Neural cell (in vitro differentiated cells): ENCODE results near the gene IL11RA. TPM values are rescaled to one million over a fixed set of nuclear protein-coding genes. Genes with fewer than 3 reads are reported as not detected.
A peak's percentile ranks its signal among the peaks of the same experiment; 100 is the strongest.

Source experiments
- H2AFZ ChIP-seq: fragments of 200-600, 300-800 bp; sonication (generic), shearing (Covaris generic); 2 replicates; pipeline ENCODE4 v1.6.0; 2014; ENCODE audit warnings: low read depth, mild to moderate bottlenecking, antibody characterized with exemption, low read length, moderate library complexity
- H3F3A ChIP-seq: fragments of 200-600 bp; shearing (Covaris generic); 2 replicates; pipeline ENCODE4 v1.6.1; 2016; ENCODE audit warnings: mild to moderate bottlenecking, moderate library complexity, mixed read lengths, antibody characterized with exemption, low read length; ENCODE audit not compliant: insufficient read depth, poor library complexity, severe bottlenecking
- H3K27ac ChIP-seq: fragments of 200-600, 300-800 bp; sonication (generic), shearing (Covaris generic); 2 replicates; pipeline ENCODE4 v1.5.1; 2014; ENCODE audit warnings: mild to moderate bottlenecking, low read length, moderate library complexity
- H3K27me3 ChIP-seq: fragments of 300-800, 200-600 bp; sonication (generic), shearing (Covaris generic); 2 replicates; pipeline ENCODE4 v1.6.0; 2014; ENCODE audit warnings: mild to moderate bottlenecking, low read depth, low read length, moderate library complexity; ENCODE audit not compliant: insufficient read depth
- H3K36me3 ChIP-seq: fragments of 300-800, 200-600 bp; sonication (generic), shearing (Covaris generic); 2 replicates; pipeline ENCODE4 v1.5.1; 2014; ENCODE audit warnings: mild to moderate bottlenecking, antibody characterized with exemption, low read length, moderate library complexity; ENCODE audit not compliant: insufficient read depth
- H3K4me2 ChIP-seq: fragments of 300-800, 200-600 bp; sonication (generic), shearing (Covaris generic); 2 replicates; pipeline ENCODE4 v1.6.0; 2014; ENCODE audit warnings: mild to moderate bottlenecking, low read length
- H3K4me3 ChIP-seq: fragments of 300-800, 200-600 bp; sonication (generic), shearing (Covaris generic); 2 replicates; pipeline ENCODE4 v1.5.1; 2014; ENCODE audit warnings: mild to moderate bottlenecking, low read length, moderate library complexity
- H3K79me2 ChIP-seq: fragments of 200-600 bp; shearing (Covaris generic); replicated peaks from 2 replicates; pipeline ENCODE4 v1.6.0; 2014; ENCODE audit warnings: mild to moderate bottlenecking, low read length, moderate library complexity; ENCODE audit not compliant: insufficient read depth
- H3K9ac ChIP-seq: fragments of 300-800, 200-600 bp; sonication (generic), shearing (Covaris generic); 2 replicates; pipeline ENCODE4 v1.6.1; 2016; ENCODE audit warnings: mild to moderate bottlenecking, low read length, mixed read lengths
- H3K9me2 ChIP-seq: fragments of 200-600 bp; shearing (Covaris generic); 2 replicates; pipeline ENCODE4 v1.6.1; 2016; ENCODE audit warnings: mild to moderate bottlenecking, low read length, mixed read lengths; ENCODE audit not compliant: insufficient read depth
- H3K9me3 ChIP-seq: fragments of 200-600, 300-800 bp; sonication (generic), shearing (Covaris generic); 2 replicates; pipeline ENCODE4 v1.6.1; 2016; ENCODE audit warnings: mild to moderate bottlenecking, mixed run types, low read length, moderate library complexity, mixed read lengths
- H4K20me1 ChIP-seq: fragments of 200-600 bp; shearing (Covaris generic); 2 replicates; pipeline ENCODE4 v1.6.1; 2016; ENCODE audit warnings: mild to moderate bottlenecking, mixed run types; ENCODE audit not compliant: insufficient read depth
- EP300 ChIP-seq: fragments of 450-650 bp; conservative IDR thresholded peaks from 2 replicates; pipeline ENCODE4 v1.6.1; 2014; ENCODE audit warnings: antibody characterized with exemption, mild to moderate bottlenecking, moderate library complexity; ENCODE audit not compliant: poor library complexity, severe bottlenecking
- EZH2 ChIP-seq: fragments of 200-600, 300-800 bp; shearing (Covaris generic), sonication (generic); IDR thresholded peaks from 2 replicates; pipeline ENCODE4 v1.6.1; 2014; ENCODE audit warnings: antibody characterized with exemption, low read length, borderline replicate concordance, mild to moderate bottlenecking; ENCODE audit not compliant: insufficient read depth, poor library complexity, severe bottlenecking
- MXI1 ChIP-seq: fragments of 450-650 bp; conservative IDR thresholded peaks from 2 replicates; pipeline ENCODE4 v1.6.1; 2014; ENCODE audit warnings: antibody characterized with exemption, mild to moderate bottlenecking; ENCODE audit not compliant: poor library complexity, severe bottlenecking
- POLR2AphosphoS5 ChIP-seq: IDR thresholded peaks from 2 replicates; pipeline ENCODE4 v1.6.1; 2012
- RAD21 ChIP-seq: fragments of 450-650 bp; conservative IDR thresholded peaks from 2 replicates; pipeline ENCODE4 v1.6.1; 2014; ENCODE audit warnings: antibody characterized with exemption, mild to moderate bottlenecking, moderate library complexity
- SMC3 ChIP-seq: fragments of 450-650 bp; conservative IDR thresholded peaks from 2 replicates; pipeline ENCODE4 v1.6.1; 2014; ENCODE audit warnings: antibody characterized with exemption, mild to moderate bottlenecking, moderate library complexity; ENCODE audit not compliant: poor library complexity
- TAF1 ChIP-seq: IDR thresholded peaks from 2 replicates; pipeline ENCODE4 v1.6.1; 2012; ENCODE audit warnings: low read depth
- polyA plus RNA-seq: library from polyadenylated mRNA; depleted of rRNA; stranded (reverse); fragments of >200 nt; gene quantifications from 2 replicates; pipeline ENCODE4 v1.2.3, GENCODE V29; 2014
- TF ChIP-seq, protein P1 (sequence below): IDR thresholded peaks from 2 replicates; pipeline ENCODE4 v1.6.1; 2012; ENCODE audit warnings: borderline replicate concordance
- TF ChIP-seq, protein P2 (sequence below): fragments of 450-650 bp; IDR thresholded peaks from 2 replicates; pipeline ENCODE4 v1.5.1; 2014; ENCODE audit warnings: antibody characterized with exemption, mild to moderate bottlenecking, moderate library complexity; ENCODE audit not compliant: poor library complexity, severe bottlenecking

IL11RA gene
- polyA plus RNA-seq, 1 donor from 2014 or later: 59.1 TPM

DNA sequence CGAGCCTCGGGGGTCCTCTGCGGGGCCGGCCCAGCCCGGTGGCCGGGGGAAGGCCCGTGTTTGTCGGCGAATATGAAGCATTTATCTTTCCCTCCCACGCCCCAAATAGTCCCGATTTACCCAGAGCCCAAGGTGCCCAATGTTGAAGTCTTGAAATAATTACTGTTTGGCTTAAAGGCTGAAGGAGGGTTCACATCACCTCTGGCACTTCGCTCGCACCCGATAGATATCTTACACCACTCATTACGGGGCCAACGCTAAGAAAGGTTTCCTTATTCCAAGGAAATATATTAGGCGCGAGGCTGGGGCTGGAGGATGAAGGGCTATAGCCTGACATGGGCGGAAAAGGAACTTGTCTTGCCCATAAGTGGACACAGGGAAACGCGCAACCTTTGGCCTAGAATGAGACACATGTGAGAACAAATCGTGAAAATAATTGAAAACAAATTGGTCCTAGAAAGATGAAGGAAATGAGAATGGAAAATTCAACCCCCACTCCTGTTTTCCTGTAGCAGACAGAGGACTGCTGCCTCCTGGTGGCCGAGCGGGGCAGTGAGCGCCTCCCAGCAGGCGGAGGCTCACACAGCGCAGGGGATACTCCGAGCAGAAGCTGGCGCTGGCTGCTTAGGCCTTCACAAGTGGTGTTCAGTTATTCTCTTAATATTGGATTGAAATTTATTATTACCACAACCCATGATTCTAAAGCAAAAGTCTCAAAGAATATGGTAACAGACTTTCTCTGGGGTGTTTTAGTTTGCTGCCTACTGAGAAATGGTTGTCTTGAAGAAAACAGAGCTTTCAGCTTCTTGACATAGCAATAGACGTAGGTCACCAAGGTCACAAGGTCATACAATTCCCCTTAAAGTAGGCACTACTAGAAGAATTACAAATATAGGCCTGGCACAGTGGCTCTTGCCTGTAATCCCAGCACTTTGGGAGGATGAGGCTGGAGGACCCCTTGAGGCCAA, 50.1 kb downstream of the IL11RA start:
- H4K20me1 ChIP-seq: no peaks in the 10 kb centered on the region
- peak overlapping the region; percentile 62 for H3K4me3 ChIP-seq
- H3K9ac ChIP-seq: peak overlapping the region; percentile 39
- H3K79me2 ChIP-seq: no peaks in the 10 kb centered on the region
- no peaks in the 10 kb centered on the region for H3K36me3 ChIP-seq
- peaks cover 25% of the 10 kb centered on the region for H3K27me3 ChIP-seq
- H3K4me2 ChIP-seq: no peak overlapping the region
- H3F3A ChIP-seq: no peaks in the 10 kb centered on the region
- H2AFZ ChIP-seq: no peak overlapping the region
- H3K9me2 ChIP-seq: no peaks in the 10 kb centered on the region
- no peak overlapping the region for H3K27ac ChIP-seq
- no peaks in the 10 kb centered on the region for H3K9me3 ChIP-seq
- no peak for TF ChIP-seq TAF1
- TF ChIP-seq, protein P1, sequence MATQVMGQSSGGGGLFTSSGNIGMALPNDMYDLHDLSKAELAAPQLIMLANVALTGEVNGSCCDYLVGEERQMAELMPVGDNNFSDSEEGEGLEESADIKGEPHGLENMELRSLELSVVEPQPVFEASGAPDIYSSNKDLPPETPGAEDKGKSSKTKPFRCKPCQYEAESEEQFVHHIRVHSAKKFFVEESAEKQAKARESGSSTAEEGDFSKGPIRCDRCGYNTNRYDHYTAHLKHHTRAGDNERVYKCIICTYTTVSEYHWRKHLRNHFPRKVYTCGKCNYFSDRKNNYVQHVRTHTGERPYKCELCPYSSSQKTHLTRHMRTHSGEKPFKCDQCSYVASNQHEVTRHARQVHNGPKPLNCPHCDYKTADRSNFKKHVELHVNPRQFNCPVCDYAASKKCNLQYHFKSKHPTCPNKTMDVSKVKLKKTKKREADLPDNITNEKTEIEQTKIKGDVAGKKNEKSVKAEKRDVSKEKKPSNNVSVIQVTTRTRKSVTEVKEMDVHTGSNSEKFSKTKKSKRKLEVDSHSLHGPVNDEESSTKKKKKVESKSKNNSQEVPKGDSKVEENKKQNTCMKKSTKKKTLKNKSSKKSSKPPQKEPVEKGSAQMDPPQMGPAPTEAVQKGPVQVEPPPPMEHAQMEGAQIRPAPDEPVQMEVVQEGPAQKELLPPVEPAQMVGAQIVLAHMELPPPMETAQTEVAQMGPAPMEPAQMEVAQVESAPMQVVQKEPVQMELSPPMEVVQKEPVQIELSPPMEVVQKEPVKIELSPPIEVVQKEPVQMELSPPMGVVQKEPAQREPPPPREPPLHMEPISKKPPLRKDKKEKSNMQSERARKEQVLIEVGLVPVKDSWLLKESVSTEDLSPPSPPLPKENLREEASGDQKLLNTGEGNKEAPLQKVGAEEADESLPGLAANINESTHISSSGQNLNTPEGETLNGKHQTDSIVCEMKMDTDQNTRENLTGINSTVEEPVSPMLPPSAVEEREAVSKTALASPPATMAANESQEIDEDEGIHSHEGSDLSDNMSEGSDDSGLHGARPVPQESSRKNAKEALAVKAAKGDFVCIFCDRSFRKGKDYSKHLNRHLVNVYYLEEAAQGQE: no peak
- peak; percentile 63 for TF ChIP-seq RAD21
- TF ChIP-seq, protein P2, sequence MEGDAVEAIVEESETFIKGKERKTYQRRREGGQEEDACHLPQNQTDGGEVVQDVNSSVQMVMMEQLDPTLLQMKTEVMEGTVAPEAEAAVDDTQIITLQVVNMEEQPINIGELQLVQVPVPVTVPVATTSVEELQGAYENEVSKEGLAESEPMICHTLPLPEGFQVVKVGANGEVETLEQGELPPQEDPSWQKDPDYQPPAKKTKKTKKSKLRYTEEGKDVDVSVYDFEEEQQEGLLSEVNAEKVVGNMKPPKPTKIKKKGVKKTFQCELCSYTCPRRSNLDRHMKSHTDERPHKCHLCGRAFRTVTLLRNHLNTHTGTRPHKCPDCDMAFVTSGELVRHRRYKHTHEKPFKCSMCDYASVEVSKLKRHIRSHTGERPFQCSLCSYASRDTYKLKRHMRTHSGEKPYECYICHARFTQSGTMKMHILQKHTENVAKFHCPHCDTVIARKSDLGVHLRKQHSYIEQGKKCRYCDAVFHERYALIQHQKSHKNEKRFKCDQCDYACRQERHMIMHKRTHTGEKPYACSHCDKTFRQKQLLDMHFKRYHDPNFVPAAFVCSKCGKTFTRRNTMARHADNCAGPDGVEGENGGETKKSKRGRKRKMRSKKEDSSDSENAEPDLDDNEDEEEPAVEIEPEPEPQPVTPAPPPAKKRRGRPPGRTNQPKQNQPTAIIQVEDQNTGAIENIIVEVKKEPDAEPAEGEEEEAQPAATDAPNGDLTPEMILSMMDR: peak; percentile 81
- no peak for TF ChIP-seq POLR2AphosphoS5
- no peak for TF ChIP-seq MXI1
- TF ChIP-seq EZH2: no peak
- peak; percentile 58 for TF ChIP-seq SMC3
- TF ChIP-seq EP300: no peak

DNA sequence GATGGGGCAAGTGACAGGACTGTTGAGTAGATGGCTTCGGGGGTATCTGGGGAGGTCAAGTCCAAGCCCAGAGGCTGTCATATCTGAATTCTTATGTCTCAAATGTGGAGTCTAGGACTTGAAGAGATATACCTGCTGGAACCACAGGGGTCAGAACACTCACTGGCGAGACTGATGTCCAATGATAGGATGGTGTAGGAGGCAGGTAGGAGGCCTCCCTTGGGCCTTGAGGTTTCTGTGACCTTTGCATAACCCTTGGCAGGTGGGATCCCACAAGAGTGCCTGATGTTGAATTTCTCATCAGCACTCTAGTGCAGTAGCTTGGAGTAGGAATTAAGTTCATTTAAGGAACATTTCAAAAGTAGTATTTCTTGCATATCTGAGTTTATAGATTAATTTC, 55.1 kb downstream of the IL11RA start:
- TF ChIP-seq, protein P1: no peak
- TF ChIP-seq MXI1 (no peak), RAD21 (no peak), EP300 (no peak), SMC3 (no peak), TAF1 (no peak), EZH2 (no peak), POLR2AphosphoS5 (no peak)
- TF ChIP-seq, protein P2: no peak
- no peaks in the 10 kb centered on the region for H3K9me3 ChIP-seq

More for the DNA sequence above, 55.1 kb downstream of the IL11RA start:
- no peaks in the 10 kb centered on the region for H3K79me2 ChIP-seq
- H3K9me2 ChIP-seq: no peaks in the 10 kb centered on the region
- H3F3A ChIP-seq: no peaks in the 10 kb centered on the region
- H3K4me2 ChIP-seq: no peak overlapping the region
- H3K27ac ChIP-seq: no peak overlapping the region
- no peak overlapping the region for H3K9ac ChIP-seq
- H3K4me3 ChIP-seq: no peak overlapping the region
- no peaks in the 10 kb centered on the region for H3K36me3 ChIP-seq
- H2AFZ ChIP-seq: no peak overlapping the region
- no peaks in the 10 kb centered on the region for H3K27me3 ChIP-seq
- H4K20me1 ChIP-seq: no peaks in the 10 kb centered on the region
